Measurements from ENCODE around the gene AKAP7. TPM values are rescaled to one million over a fixed set of nuclear protein-coding genes. Genes with fewer than 3 reads are reported as not detected.

AKAP7 gene
- total RNA-seq = 10 to 100 TPM in 1 of 2 donors, 1 to 10 TPM in 1; 7.6 to 10.3 TPM

DNA sequence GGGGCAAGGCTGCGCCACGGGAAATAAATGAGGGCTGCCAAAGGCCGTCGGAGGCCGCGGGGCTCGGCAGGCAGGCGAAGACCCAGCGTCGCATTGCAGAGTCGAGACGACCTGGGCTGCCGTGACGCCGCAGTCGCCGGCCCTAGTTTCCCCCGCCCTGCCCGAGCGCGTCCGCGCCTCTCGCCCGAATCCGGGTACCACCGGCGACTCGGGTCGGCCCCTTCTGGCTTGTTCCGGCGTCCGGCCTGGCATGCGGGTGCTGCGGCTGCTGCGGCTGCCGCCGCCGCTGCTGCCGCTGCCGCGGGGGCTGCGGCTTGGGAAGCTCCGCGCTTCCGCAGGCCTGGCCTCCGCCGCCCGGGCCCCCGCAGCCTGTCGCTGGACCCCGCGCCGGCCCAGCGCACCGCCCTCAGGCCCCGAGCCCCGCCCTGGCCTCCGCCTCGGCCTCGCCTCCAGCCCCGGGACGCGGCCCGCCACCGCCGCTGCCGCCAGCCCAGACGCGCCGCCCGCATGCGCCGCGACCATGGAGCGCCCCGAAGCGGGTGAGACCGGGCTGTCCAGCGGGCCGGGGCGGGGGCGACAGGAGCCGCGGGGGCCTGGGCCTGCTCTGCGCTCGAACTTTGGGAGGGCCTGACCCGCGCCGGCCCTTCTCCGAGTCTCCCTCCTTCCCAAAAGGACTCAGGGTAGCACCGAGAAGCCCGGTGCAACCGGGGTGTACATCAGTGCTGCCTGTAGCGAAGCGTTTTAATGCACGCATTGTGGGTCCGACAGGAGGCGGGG lies at the start of gene AKAP7:
Gene AKAP7, plus strand, starts transcription at position 224 of the 777 bp plus-strand sequence. Its CDS starts 297 bp downstream, at position 521.

Other genes starting within 250 kb of the AKAP7 start
- 10 to 100 TPM; 24.8 to 33.0 TPM for gene EPB41L2, start 72.2 kb upstream of the AKAP7 start, total RNA-seq

Measured in melanocyte of skin (primary cell).